Endothelial cell of umbilical vein (primary cell): ENCODE measurements around the gene NOL6. TPM values are rescaled to one million over a fixed set of nuclear protein-coding genes. Genes with fewer than 3 reads are reported as not detected.
A peak's percentile ranks its signal among the peaks of the same experiment; 100 is the strongest.

Source experiments
- BruUV-seq: library from RNA; stranded (reverse); fragments of 400-500 nt; replicated peaks from 2 replicates; lab custom pipeline; 2021; lab: Mats Ljungman, UMichigan
- CTCF ChIA-PET: fragments of 300-600, 350-600 bp; sonication (Branson Sonifier 250); formaldehyde crosslinking; loops from one replicate; lab custom pipeline; 2021; ENCODE audit warnings: antibody characterized with exemption, inconsistent platforms; lab: Charles Lee
- POLR2A ChIA-PET: fragments of 300-600, 350-600 bp; sonication (Branson Sonifier 250); formaldehyde crosslinking; loops from one replicate; lab custom pipeline; 2021; ENCODE audit warnings: antibody characterized with exemption, inconsistent platforms; lab: Charles Lee
- DNase-seq: peaks from one replicate; pipeline ENCODE4 v3.0.0-alpha.2; 2011; ENCODE audit warnings: low read depth, low spot score
- FAIRE-seq: peaks from 2 replicates; lab custom pipeline; 2011; peaks lifted over from hg19 to GRCh38; lab: Jason Lieb, UNC
- H2AFZ ChIP-seq: 2 replicates; pipeline ENCODE4 v1.6.0; 2012; ENCODE audit warnings: low read depth, low read length, control low read depth, inconsistent platforms
- H3K27ac ChIP-seq: 2 replicates; pipeline ENCODE4 v1.5.1; 2011; ENCODE audit warnings: low read depth, mild to moderate bottlenecking, control low read depth, low read length, moderate library complexity; ENCODE audit not compliant: insufficient read depth
- H3K27me3 ChIP-seq, 2 experiments: 2 replicates each; pipeline versions ENCODE4 v1.6.0 to v1.6.1; 2011; ENCODE audit warnings: low read length in 2 of 2, mixed read lengths in 1 of 2; ENCODE audit not compliant: control insufficient read depth in 2 of 2, insufficient read depth in 2 of 2
- H3K36me3 ChIP-seq, 2 experiments: 2 replicates in 1 of 2; 3 replicates in 1 of 2; pipeline ENCODE4 v1.5.1; 2011; ENCODE audit warnings: low read length in 2 of 2, mild to moderate bottlenecking in 1 of 2, moderate library complexity in 1 of 2; ENCODE audit not compliant: control insufficient read depth in 2 of 2, insufficient read depth in 2 of 2; ENCODE audit errors: extremely low read depth in 1 of 2
- H3K4me1 ChIP-seq: 3 replicates; pipeline ENCODE4 v1.5.1; 2011; ENCODE audit warnings: mild to moderate bottlenecking, low read length; ENCODE audit not compliant: control insufficient read depth, insufficient read depth; ENCODE audit errors: extremely low read depth
- H3K4me2 ChIP-seq: 2 replicates; pipeline ENCODE4 v1.6.1; 2011; ENCODE audit warnings: low read length, control low read depth, mixed read lengths; ENCODE audit not compliant: insufficient read depth
- H3K4me3 ChIP-seq, 3 experiments: fragments of 200-600 bp in 1 of 3; sonication (generic), shearing (Covaris generic) in 1 of 3; replicated peaks in 1 of 3; 2 replicates each; pipeline ENCODE4 v1.5.1; 2011 to 2016; ENCODE audit warnings: control low read depth in 3 of 3, low read length in 3 of 3, mild to moderate bottlenecking in 2 of 3, inconsistent platforms in 1 of 3, low read depth in 1 of 3, moderate library complexity in 1 of 3; ENCODE audit not compliant: insufficient read depth in 1 of 3
- H3K79me2 ChIP-seq: 2 replicates; pipeline ENCODE4 v1.6.0; 2012; ENCODE audit warnings: low read length, inconsistent platforms; ENCODE audit not compliant: control insufficient read depth, insufficient read depth
- H3K9ac ChIP-seq: replicated peaks from 2 replicates; pipeline ENCODE3; 2011; ENCODE audit warnings: low read length, control low read depth; ENCODE audit not compliant: insufficient read depth; ENCODE audit errors: extremely low read depth
- H3K9me1 ChIP-seq: replicated peaks from 3 replicates; pipeline ENCODE4 v1.6.0; 2011; ENCODE audit warnings: mild to moderate bottlenecking, low read length; ENCODE audit not compliant: control insufficient read depth, insufficient read depth; ENCODE audit errors: extremely low read depth
- H3K9me3 ChIP-seq: replicated peaks from 2 replicates; pipeline ENCODE4 v1.5.1; 2012; ENCODE audit warnings: low read length, inconsistent platforms; ENCODE audit not compliant: control insufficient read depth, insufficient read depth
- H4K20me1 ChIP-seq: replicated peaks from 2 replicates; pipeline ENCODE3; 2011; ENCODE audit warnings: mild to moderate bottlenecking, low read length; ENCODE audit not compliant: control insufficient read depth, insufficient read depth; ENCODE audit errors: extremely low read depth
- EZH2 ChIP-seq: IDR thresholded peaks from 2 replicates; pipeline ENCODE4 v1.6.1; 2012; ENCODE audit warnings: borderline replicate concordance, low read depth, mild to moderate bottlenecking, moderate library complexity, low read length, inconsistent platforms; ENCODE audit not compliant: severe bottlenecking
- GATA2 ChIP-seq: IDR thresholded peaks from 2 replicates; pipeline ENCODE4 v1.7.0; 2011; ENCODE audit warnings: low read depth, mild to moderate bottlenecking, moderate library complexity, mixed read lengths, low read length; ENCODE audit not compliant: insufficient read length, insufficient read depth
- JUN ChIP-seq: IDR thresholded peaks from 2 replicates; pipeline ENCODE4 v1.6.1; 2011; ENCODE audit warnings: borderline replicate concordance, low read depth; ENCODE audit not compliant: insufficient read length, insufficient read depth
- MAX ChIP-seq: IDR thresholded peaks from 2 replicates; pipeline ENCODE4 v1.6.1; 2011; ENCODE audit not compliant: insufficient read depth, insufficient read length
- POLR2AphosphoS5 ChIP-seq: IDR thresholded peaks from 2 replicates; pipeline ENCODE4 v1.6.1; 2012; ENCODE audit warnings: low read depth, mild to moderate bottlenecking, control low read depth, low read length, moderate library complexity; ENCODE audit not compliant: insufficient read depth
- dilution Hi-C: fragments of 300-500 bp; cut with MboI; formaldehyde crosslinking; loops from one replicate; pipeline ENCODE4 v1.15.0; 2019; ENCODE audit warnings: low sequenced_read_pairs; ENCODE audit not compliant: extremely low pct_ligation_motif_present
- intact Hi-C: fragments of 100-400 bp; cut with micrococcal nuclease; formaldehyde crosslinking; loops from one replicate; pipeline ENCODE4 v1.10.0; 2022
- polyA plus RNA-seq, 4 experiments: library from polyadenylated mRNA; depleted of rRNA in 3 of 4; stranded (reverse) in 3 of 4; unstranded in 1 of 4; fragments of >200 nt; gene quantifications; 2 replicates each; pipeline versions ENCODE4 v1.2.1 to v1.2.3, GENCODE V29; 2011 to 2012; ENCODE audit warnings: missing spikeins in 1 of 4
- total RNA-seq: library from RNA; stranded (reverse); gene quantifications from 2 replicates; pipeline ENCODE4 v1.2.3, GENCODE V29; 2021
- TF ChIP-seq, protein P1 (sequence below), 2 donors: IDR thresholded peaks; 1 replicate in 1 of 2; 2 replicates in 1 of 2; pipeline ENCODE4 v1.5.1; 2011; ENCODE audit warnings: low read length in 2 of 2, mild to moderate bottlenecking in 2 of 2, moderate library complexity in 2 of 2, control low read depth in 1 of 2, inconsistent platforms in 1 of 2, low read depth in 1 of 2; ENCODE audit not compliant: insufficient read depth in 1 of 2; ENCODE audit errors: extremely low read depth in 1 of 2

The NOL6 gene
- total and polyA plus RNA-seq, 2 donors (not counting 3 experiments of a cell fraction or from before 2014, with no cell fraction given): 35.7 to 45.1 TPM

DNA sequence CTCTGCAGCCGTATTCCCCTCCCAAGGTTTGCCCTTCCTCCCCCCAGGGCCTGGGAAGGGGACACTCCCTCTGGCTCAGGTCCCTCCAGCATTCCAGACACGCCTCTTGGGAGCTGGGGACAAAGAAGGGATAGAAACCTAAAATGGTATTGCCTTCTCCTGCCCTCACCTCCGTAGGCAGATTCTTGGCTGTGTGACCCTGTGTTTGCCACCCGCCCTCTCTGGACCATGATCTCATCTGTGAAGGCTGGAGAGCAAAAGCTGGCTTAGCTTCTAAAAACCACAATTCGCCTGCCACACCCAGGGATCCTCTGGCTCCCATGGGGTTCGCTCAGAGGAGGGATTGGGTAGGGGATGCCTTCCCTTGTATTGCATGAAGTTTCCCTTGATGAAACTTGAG, 34.0 kb downstream of the NOL6 start:
- Histone ChIP-seq H3K9me1 (no peaks in the 10 kb centered on the region), H2AFZ (no peak overlapping the region), H3K4me2 (no peak overlapping the region), H3K27me3 (peaks cover 2 to 6% of the 10 kb centered on the region in 2 experiments), H3K27ac (no peak overlapping the region), H3K4me1 (peaks cover 3% of the 10 kb centered on the region), H3K79me2 (no peaks in the 10 kb centered on the region), H3K9me3 (no peaks in the 10 kb centered on the region), H3K9ac (no peak overlapping the region), H3K36me3 (no peaks in the 10 kb centered on the region), H4K20me1 (no peaks in the 10 kb centered on the region), H3K4me3 (no peak overlapping the region)
- FAIRE-seq (no peak), DNase-seq (no peak)
- TF ChIP-seq, protein P1, sequence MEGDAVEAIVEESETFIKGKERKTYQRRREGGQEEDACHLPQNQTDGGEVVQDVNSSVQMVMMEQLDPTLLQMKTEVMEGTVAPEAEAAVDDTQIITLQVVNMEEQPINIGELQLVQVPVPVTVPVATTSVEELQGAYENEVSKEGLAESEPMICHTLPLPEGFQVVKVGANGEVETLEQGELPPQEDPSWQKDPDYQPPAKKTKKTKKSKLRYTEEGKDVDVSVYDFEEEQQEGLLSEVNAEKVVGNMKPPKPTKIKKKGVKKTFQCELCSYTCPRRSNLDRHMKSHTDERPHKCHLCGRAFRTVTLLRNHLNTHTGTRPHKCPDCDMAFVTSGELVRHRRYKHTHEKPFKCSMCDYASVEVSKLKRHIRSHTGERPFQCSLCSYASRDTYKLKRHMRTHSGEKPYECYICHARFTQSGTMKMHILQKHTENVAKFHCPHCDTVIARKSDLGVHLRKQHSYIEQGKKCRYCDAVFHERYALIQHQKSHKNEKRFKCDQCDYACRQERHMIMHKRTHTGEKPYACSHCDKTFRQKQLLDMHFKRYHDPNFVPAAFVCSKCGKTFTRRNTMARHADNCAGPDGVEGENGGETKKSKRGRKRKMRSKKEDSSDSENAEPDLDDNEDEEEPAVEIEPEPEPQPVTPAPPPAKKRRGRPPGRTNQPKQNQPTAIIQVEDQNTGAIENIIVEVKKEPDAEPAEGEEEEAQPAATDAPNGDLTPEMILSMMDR (IDR thresholded peaks at IDR 0.05; ENCODE audit: extremely low read depth in 1 of 2, insufficient read depth in 1 of 2, low read depth in 1 of 2, low read length in 2 of 2): no peak
- no peak for TF ChIP-seq JUN
- POLR2A ChIA-PET: no interaction called here
- CTCF ChIA-PET: interaction anchor here (2.9 to 5.9 kb wide), 2 partner anchors 12 to 24 kb away, joined by 10 to 57 read pairs; no protein-coding TSS in a partner anchor
- dilution Hi-C loops (no loop called here), intact Hi-C loops (loop anchor here (5.0 kb wide), 1 partner anchor 48 kb away; no protein-coding TSS in a partner anchor)
- BruUV-seq: no TSS peak

GRCh38 chr9:33438926-33439680, 34.6 kb downstream of the NOL6 start:
- H3K27ac ChIP-seq: no peak overlapping the region
- dilution Hi-C loops (no loop called here), intact Hi-C loops (loop anchor here (5.0 kb wide), 1 partner anchor 48 kb away; no protein-coding TSS in a partner anchor)
- H3K9me3 ChIP-seq: no peaks in the 10 kb centered on the region
- no peaks in the 10 kb centered on the region for H3K9me1 ChIP-seq
- POLR2A ChIA-PET: no interaction called here
- CTCF ChIA-PET: interaction anchor here (2.9 to 5.9 kb wide), 2 partner anchors 13 to 23 kb away, joined by 10 to 57 read pairs; no protein-coding TSS in a partner anchor
- H3K36me3 ChIP-seq: no peaks in the 10 kb centered on the region
- no TSS peak for BruUV-seq
- peaks cover 2 to 6% of the 10 kb centered on the region in 2 experiments for H3K27me3 ChIP-seq
- H3K4me1 ChIP-seq: peaks cover 3% of the 10 kb centered on the region
- no peak overlapping the region for H2AFZ ChIP-seq
- no peaks in the 10 kb centered on the region for H3K79me2 ChIP-seq
- no peak overlapping the region for H3K4me3 ChIP-seq
- DNase-seq (no peak), FAIRE-seq (peak; percentile 8)
- H4K20me1 ChIP-seq: no peaks in the 10 kb centered on the region
- H3K4me2 ChIP-seq: no peak overlapping the region
- TF ChIP-seq GATA2 (peak; percentile 31), JUN (no peak), EZH2 (no peak), POLR2AphosphoS5 (no peak), MAX (peak; percentile 15)
- TF ChIP-seq, protein P1 (IDR thresholded peaks at IDR 0.05; ENCODE audit: extremely low read depth in 1 of 2, insufficient read depth in 1 of 2, low read depth in 1 of 2, low read length in 2 of 2): no peak
- H3K9ac ChIP-seq: no peak overlapping the region
